Osteoblast (primary cell): ENCODE data around the gene LIN7C. TPM values are rescaled to one million over a fixed set of nuclear protein-coding genes. Genes with fewer than 3 reads are reported as not detected.
"Not testable (repeated sequence)": the region's sequence is repeated elsewhere in the genome, so short reads cannot be mapped to it uniquely, and the experiment has no call there.

Experiments
- DNase-seq: peaks from one replicate; pipeline ENCODE4 v3.0.0; 2011; ENCODE audit warnings: low spot score, mixed read lengths; ENCODE audit not compliant: insufficient read length; ENCODE audit errors: missing footprints
- H2AFZ ChIP-seq: 2 replicates; pipeline ENCODE4 v1.6.0; 2011; ENCODE audit warnings: mild to moderate bottlenecking, low read length
- H3K27ac ChIP-seq: 2 replicates; pipeline ENCODE4 v1.5.1; 2011; ENCODE audit warnings: mild to moderate bottlenecking, low read depth, low read length, moderate library complexity
- H3K27me3 ChIP-seq: 2 replicates; pipeline ENCODE4 v1.6.0; 2012; ENCODE audit warnings: mild to moderate bottlenecking, control low read depth, inconsistent platforms, low read length, moderate library complexity; ENCODE audit not compliant: insufficient read depth
- H3K36me3 ChIP-seq: 2 replicates; pipeline ENCODE4 v1.5.1; 2011; ENCODE audit warnings: mild to moderate bottlenecking, low read length, control low read depth, moderate library complexity; ENCODE audit not compliant: insufficient read depth
- H3K4me1 ChIP-seq: 2 replicates; pipeline ENCODE4 v1.5.1; 2011; ENCODE audit warnings: mild to moderate bottlenecking, low read length, control low read depth, moderate library complexity; ENCODE audit not compliant: insufficient read depth
- H3K4me2 ChIP-seq: 2 replicates; pipeline ENCODE4 v1.6.0; 2011; ENCODE audit warnings: mild to moderate bottlenecking, low read length; ENCODE audit not compliant: insufficient read depth
- H3K4me3 ChIP-seq: fragments of 200-600 bp; sonication (generic); 3 replicates; pipeline ENCODE4 v1.5.1; 2012; ENCODE audit warnings: mild to moderate bottlenecking, low read length, inconsistent platforms; ENCODE audit not compliant: insufficient read depth
- H3K79me2 ChIP-seq: 2 replicates; pipeline ENCODE4 v1.6.0; 2012; ENCODE audit warnings: mild to moderate bottlenecking, low read length, control low read depth, inconsistent platforms; ENCODE audit not compliant: insufficient read depth
- H3K9me3 ChIP-seq: 2 replicates; pipeline ENCODE4 v1.5.1; 2011; ENCODE audit warnings: low read depth, low read length, control low read depth
- H4K20me1 ChIP-seq: 2 replicates; pipeline ENCODE4 v1.6.0; 2012; ENCODE audit warnings: mild to moderate bottlenecking, low read length, control low read depth; ENCODE audit not compliant: insufficient read depth
- total RNA-seq: library from RNA; depleted of rRNA; stranded (reverse); fragments of >200 nt; gene quantifications from 2 replicates; pipeline ENCODE4 v1.2.3, GENCODE V29; 2012
- TF ChIP-seq, protein P1 (sequence below): IDR thresholded peaks from 2 replicates; pipeline ENCODE4 v1.5.1; 2011; ENCODE audit warnings: mild to moderate bottlenecking, low read depth, low read length, moderate library complexity; ENCODE audit errors: extremely low read depth

Gene LIN7C
- total RNA-seq, 1 donor = 69.5 TPM

DNA sequence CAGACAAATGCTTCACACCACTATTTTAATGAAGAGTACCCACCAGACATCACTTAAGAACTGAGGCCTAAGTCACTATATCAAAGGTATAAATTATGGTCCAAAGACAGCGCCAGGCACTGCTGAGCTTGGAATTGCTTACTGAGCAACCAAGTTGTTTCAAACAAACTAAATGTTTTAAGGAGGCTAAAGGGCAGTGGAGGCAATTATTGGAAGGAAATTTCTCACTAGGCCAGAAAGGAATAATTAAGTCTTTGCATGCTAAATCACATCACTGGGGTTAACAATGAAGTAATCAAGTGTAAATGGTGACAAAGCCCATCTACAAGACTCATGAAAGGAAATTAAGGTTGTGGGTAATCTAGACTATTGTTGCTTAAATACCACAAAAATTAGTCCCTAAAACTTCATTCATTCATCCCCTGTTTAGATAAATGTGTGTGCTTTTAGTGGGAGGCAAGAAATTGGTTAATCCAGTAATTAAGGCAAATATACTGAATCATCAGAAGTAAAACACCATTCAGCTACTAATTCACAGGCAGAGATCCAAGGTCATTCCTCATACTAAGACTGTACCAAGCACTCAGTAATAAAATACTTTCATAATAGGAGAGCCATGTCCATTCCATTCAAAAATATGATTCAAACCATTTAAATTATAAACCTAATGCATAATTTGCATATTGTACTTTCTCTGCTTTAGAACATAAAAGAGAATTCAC, 55.2 kb downstream of the LIN7C start:
- H2AFZ ChIP-seq = no peak overlapping the region
- peak overlapping the region; percentile 59 for H3K4me2 ChIP-seq
- H3K4me1 ChIP-seq = peaks cover 36% of the 10 kb centered on the region
- DNase-seq = no peak
- no peaks in the 10 kb centered on the region for H3K36me3 ChIP-seq
- TF ChIP-seq, protein P1, sequence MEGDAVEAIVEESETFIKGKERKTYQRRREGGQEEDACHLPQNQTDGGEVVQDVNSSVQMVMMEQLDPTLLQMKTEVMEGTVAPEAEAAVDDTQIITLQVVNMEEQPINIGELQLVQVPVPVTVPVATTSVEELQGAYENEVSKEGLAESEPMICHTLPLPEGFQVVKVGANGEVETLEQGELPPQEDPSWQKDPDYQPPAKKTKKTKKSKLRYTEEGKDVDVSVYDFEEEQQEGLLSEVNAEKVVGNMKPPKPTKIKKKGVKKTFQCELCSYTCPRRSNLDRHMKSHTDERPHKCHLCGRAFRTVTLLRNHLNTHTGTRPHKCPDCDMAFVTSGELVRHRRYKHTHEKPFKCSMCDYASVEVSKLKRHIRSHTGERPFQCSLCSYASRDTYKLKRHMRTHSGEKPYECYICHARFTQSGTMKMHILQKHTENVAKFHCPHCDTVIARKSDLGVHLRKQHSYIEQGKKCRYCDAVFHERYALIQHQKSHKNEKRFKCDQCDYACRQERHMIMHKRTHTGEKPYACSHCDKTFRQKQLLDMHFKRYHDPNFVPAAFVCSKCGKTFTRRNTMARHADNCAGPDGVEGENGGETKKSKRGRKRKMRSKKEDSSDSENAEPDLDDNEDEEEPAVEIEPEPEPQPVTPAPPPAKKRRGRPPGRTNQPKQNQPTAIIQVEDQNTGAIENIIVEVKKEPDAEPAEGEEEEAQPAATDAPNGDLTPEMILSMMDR = no peak
- H3K27ac ChIP-seq = peak overlapping the region; percentile 73
- H3K79me2 ChIP-seq = peaks cover 63% of the 10 kb centered on the region
- no peaks in the 10 kb centered on the region for H3K27me3 ChIP-seq
- no peaks in the 10 kb centered on the region for H4K20me1 ChIP-seq
- no peaks in the 10 kb centered on the region for H3K9me3 ChIP-seq
- no peak overlapping the region for H3K4me3 ChIP-seq

DNA sequence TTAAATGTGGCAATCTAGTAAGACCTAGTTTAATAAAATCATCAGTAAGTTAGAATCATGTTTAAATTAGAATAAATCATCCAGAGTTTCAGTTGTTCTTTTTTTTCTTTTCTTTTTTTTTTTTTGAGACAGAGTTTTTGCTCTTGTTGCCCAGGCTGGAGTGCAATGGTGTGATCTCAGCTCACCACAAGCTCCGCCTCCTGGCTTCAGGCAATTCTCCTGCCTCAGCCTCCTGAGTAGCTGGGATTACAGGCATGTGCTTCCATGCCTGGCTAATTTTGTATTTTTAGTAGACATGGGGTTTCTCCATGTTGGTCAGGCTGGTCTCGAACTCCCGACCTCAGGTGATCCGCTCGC, 58.4 kb downstream of the LIN7C start:
- H3K9me3 ChIP-seq, H3K27me3 ChIP-seq, H2AFZ ChIP-seq, H4K20me1 ChIP-seq, H3K4me3 ChIP-seq, DNase-seq, H3K36me3 ChIP-seq: not testable (repeated sequence)
- Histone ChIP-seq H3K27ac (peak overlapping the region; percentile 21), H3K4me1 (peaks cover 25% of the 10 kb centered on the region), H3K79me2 (peaks cover 58% of the 10 kb centered on the region), H3K4me2 (peak overlapping the region; percentile 10)

DNA sequence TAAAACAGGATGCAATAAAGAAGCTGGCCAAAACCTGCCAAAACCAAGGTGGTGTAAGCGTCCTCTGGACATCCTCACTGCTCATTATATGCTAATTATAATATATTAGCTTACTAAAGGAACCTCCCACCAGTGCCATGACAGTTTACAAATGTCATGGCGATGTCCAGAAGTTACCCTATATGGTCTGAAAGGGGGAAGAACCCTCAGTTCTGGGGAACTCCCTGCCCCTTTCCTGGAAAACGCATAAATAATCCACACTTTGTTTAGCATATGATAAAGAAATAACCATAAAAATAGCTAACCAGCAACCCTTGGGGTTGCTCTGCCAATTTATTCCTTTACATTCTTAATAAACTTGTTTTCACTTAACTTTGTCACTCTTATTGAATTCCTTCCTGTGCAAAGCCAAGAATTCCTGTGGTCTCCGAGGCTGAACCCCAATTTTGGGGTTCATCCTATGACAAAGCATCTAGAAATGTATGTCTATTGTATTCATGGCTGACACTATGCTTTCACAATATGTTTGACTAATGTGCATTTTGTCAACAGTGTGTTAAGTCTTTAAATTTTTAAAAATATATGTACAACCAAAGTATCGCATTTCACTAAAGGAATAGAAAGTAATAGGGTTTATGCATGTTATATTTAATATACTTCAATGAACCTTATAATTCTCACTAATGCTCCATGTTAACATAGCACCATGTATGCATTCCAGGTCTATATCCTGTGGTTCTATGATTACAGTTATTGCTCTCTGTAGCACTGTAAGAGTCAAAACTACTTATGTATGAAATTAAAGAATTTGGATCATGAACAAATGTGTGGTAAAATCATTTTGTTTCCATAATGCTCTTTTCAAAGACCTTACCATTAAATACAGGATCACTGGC, 59.0 kb downstream of the LIN7C start:
- TF ChIP-seq, protein P1 = no peak

GRCh38 chr11:27445625-27446024, 60.9 kb downstream of the LIN7C start:
- peaks cover 14% of the 10 kb centered on the region for H4K20me1 ChIP-seq

More for the DNA sequence above, 59.0 kb downstream of the LIN7C start:
- no peaks in the 10 kb centered on the region for H3K9me3 ChIP-seq
- peak overlapping the region; percentile 21 for H3K27ac ChIP-seq
- no peak overlapping the region for H2AFZ ChIP-seq
- peaks cover 11% of the 10 kb centered on the region for H4K20me1 ChIP-seq
- H3K27me3 ChIP-seq = no peaks in the 10 kb centered on the region
- no peaks in the 10 kb centered on the region for H3K36me3 ChIP-seq
- H3K4me2 ChIP-seq = peak overlapping the region; percentile 10
- peaks cover 63% of the 10 kb centered on the region for H3K79me2 ChIP-seq
- DNase-seq = no peak
- H3K4me1 ChIP-seq = peaks cover 25% of the 10 kb centered on the region
- no peak overlapping the region for H3K4me3 ChIP-seq

More at GRCh38 chr11:27445625-27446024, 60.9 kb downstream of the LIN7C start:
- Histone ChIP-seq H3K79me2 (peaks cover 70% of the 10 kb centered on the region), H3K4me1 (peaks cover 11% of the 10 kb centered on the region), H2AFZ (no peak overlapping the region), H3K4me2 (no peak overlapping the region), H3K9me3 (no peaks in the 10 kb centered on the region), H3K4me3 (no peak overlapping the region), H3K27ac (no peak overlapping the region), H3K27me3 (no peaks in the 10 kb centered on the region), H3K36me3 (no peaks in the 10 kb centered on the region)
- TF ChIP-seq, protein P1 = no peak
- DNase-seq = no peak
